Neural progenitor cell (in vitro differentiated cells): ENCODE results near the gene CD44.

ENCODE experiments used
- EZH2phosphoT487 ChIP-seq: fragments of 200-600 bp; sonication (generic); IDR thresholded peaks from 2 replicates; pipeline ENCODE4 v1.6.1; 2017; ENCODE audit warnings: antibody characterized with exemption
- TF ChIP-seq, protein P1 (sequence below): fragments of 200-600 bp; sonication (generic); IDR thresholded peaks from 2 replicates; pipeline ENCODE4 v1.5.1; 2017; ENCODE audit warnings: antibody characterized with exemption, mild to moderate bottlenecking

DNA sequence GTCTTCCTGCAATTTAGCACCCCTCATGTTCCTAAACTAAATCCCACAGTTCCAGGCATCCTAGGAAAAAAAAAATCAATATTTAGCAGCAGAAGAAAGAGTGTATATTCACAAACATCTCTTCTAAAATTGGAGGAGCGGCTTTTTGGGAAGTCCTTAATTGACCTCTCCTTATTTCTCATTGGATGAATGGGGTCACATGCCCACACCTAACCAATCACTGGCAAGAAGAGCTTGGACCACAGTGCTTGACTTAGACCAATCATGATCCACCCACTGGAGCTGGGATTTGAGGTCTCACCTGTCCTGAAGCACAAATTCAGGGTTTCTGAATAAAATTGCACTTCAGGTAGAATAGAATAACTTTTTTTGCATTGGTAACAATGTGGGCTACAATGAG lies 16.0 kb downstream of the CD44 start:
- TF ChIP-seq, protein P1, sequence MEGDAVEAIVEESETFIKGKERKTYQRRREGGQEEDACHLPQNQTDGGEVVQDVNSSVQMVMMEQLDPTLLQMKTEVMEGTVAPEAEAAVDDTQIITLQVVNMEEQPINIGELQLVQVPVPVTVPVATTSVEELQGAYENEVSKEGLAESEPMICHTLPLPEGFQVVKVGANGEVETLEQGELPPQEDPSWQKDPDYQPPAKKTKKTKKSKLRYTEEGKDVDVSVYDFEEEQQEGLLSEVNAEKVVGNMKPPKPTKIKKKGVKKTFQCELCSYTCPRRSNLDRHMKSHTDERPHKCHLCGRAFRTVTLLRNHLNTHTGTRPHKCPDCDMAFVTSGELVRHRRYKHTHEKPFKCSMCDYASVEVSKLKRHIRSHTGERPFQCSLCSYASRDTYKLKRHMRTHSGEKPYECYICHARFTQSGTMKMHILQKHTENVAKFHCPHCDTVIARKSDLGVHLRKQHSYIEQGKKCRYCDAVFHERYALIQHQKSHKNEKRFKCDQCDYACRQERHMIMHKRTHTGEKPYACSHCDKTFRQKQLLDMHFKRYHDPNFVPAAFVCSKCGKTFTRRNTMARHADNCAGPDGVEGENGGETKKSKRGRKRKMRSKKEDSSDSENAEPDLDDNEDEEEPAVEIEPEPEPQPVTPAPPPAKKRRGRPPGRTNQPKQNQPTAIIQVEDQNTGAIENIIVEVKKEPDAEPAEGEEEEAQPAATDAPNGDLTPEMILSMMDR: no peak
- no peak for TF ChIP-seq EZH2phosphoT487
